Neural progenitor cell (in vitro differentiated cells): ENCODE results near the gene TK1. TPM values are rescaled to one million over a fixed set of nuclear protein-coding genes. Genes with fewer than 3 reads are reported as not detected.

ENCODE experiments used
- DNase-seq: peaks from one replicate; pipeline ENCODE4 v3.0.0-alpha.2; 2016; ENCODE audit warnings: low spot score
- H2AFZ ChIP-seq: fragments of 200-600 bp; sonication (generic); replicated peaks from 2 replicates; pipeline ENCODE4 v1.6.1; 2016; ENCODE audit warnings: antibody characterized with exemption
- H3F3A ChIP-seq: fragments of 200-600 bp; sonication (generic); 2 replicates; pipeline ENCODE4 v1.6.1; 2016; ENCODE audit warnings: antibody characterized with exemption, low read depth
- H3K27ac ChIP-seq: fragments of 200-600 bp; sonication (generic); 2 replicates; pipeline ENCODE4 v1.5.1; 2016; ENCODE audit warnings: mild to moderate bottlenecking
- H3K27me3 ChIP-seq: fragments of 200-600 bp; sonication (generic); 2 replicates; pipeline ENCODE4 v1.6.1; 2016; ENCODE audit warnings: mild to moderate bottlenecking, moderate library complexity
- H3K36me3 ChIP-seq: fragments of 200-600 bp; sonication (generic); 2 replicates; pipeline ENCODE4 v1.5.1; 2016
- H3K4me1 ChIP-seq: fragments of 200-600 bp; sonication (generic); 2 replicates; pipeline ENCODE4 v1.6.1; 2016; ENCODE audit warnings: mixed run types
- H3K4me2 ChIP-seq: fragments of 200-600 bp; sonication (generic); 2 replicates; pipeline ENCODE4 v1.6.1; 2016
- H3K4me3 ChIP-seq: fragments of 200-600 bp; sonication (generic); 2 replicates; pipeline ENCODE4 v1.5.1; 2016
- H3K79me2 ChIP-seq: fragments of 200-600 bp; sonication (generic); 2 replicates; pipeline ENCODE4 v1.6.1; 2016; ENCODE audit warnings: low read depth
- H3K9ac ChIP-seq: fragments of 200-600 bp; sonication (generic); 2 replicates; pipeline ENCODE4 v1.6.1; 2016
- H3K9me3 ChIP-seq: fragments of 200-600 bp; sonication (generic); 2 replicates; pipeline ENCODE4 v1.5.1; 2016; ENCODE audit warnings: low read depth
- H4K20me1 ChIP-seq: fragments of 200-600 bp; sonication (generic); 2 replicates; pipeline ENCODE4 v1.6.1; 2016; ENCODE audit warnings: low read depth
- H3K27ac Mint-ChIP-seq: 3 replicates; pipeline ENCODE4 v1.8.0; 2021; ENCODE audit warnings: mixed read lengths
- H3K27me3 Mint-ChIP-seq: 2 replicates; pipeline ENCODE4 v1.8.0; 2022; ENCODE audit warnings: low read depth, mild to moderate bottlenecking, inconsistent platforms, moderate library complexity, mixed read lengths; ENCODE audit not compliant: insufficient read depth
- H3K36me3 Mint-ChIP-seq: 3 replicates; pipeline ENCODE4 v1.8.0; 2021; ENCODE audit warnings: mixed read lengths
- H3K4me1 Mint-ChIP-seq: 3 replicates; pipeline ENCODE4 v1.8.0; 2021; ENCODE audit warnings: mixed read lengths
- H3K4me3 Mint-ChIP-seq: 3 replicates; pipeline ENCODE4 v1.8.0; 2021; ENCODE audit warnings: mild to moderate bottlenecking, moderate library complexity, mixed read lengths
- H3K9me3 Mint-ChIP-seq: 3 replicates; pipeline ENCODE4 v1.8.0; 2020; ENCODE audit warnings: mixed read lengths
- EZH2 ChIP-seq: fragments of 200-600 bp; sonication (generic); IDR thresholded peaks from 2 replicates; pipeline ENCODE4 v1.6.1; 2017; ENCODE audit warnings: antibody characterized with exemption, mild to moderate bottlenecking, moderate library complexity
- EZH2phosphoT487 ChIP-seq: fragments of 200-600 bp; sonication (generic); IDR thresholded peaks from 2 replicates; pipeline ENCODE4 v1.6.1; 2017; ENCODE audit warnings: antibody characterized with exemption
- total RNA-seq: library from RNA; depleted of rRNA; stranded (reverse); fragments of >200 nt; gene quantifications from 2 replicates; pipeline ENCODE4 v1.2.3, GENCODE V29; 2015; ENCODE audit warnings: low replicate concordance
- TF ChIP-seq, protein P1 (sequence below): fragments of 200-600 bp; sonication (generic); IDR thresholded peaks from 2 replicates; pipeline ENCODE4 v1.5.1; 2017; ENCODE audit warnings: antibody characterized with exemption, mild to moderate bottlenecking

Gene TK1
- total RNA-seq, 1 donor from 2014 or later, result 27.3 TPM

DNA sequence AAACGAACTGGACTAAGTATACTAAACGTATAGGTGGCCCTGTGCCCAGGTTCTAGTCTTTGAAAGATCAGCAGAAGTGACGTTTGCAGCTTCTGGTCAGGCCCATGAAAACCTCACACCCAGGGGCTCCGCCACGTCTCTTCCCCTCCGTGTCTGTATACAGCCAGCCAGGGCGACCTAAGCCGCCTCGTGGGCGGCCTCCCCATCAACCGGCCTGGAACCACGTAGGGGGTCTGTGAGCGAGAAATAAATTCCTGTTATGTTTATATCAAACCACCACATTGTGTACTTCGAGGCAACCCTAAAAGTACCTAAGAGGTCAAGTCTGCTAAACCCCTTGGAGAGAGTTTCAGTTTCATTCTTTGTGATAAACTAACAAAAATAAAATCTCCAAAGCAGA, 6.8 kb downstream of the TK1 start:
- Histone ChIP-seq H2AFZ (no peak overlapping the region), H3K9me3 (no peaks in the 10 kb centered on the region), H3K4me3 (no peak overlapping the region), H3K9ac (no peak overlapping the region), H3F3A (peaks cover 19% of the 10 kb centered on the region), H3K4me1 (peaks cover 5% of the 10 kb centered on the region), H4K20me1 (peaks cover 38% of the 10 kb centered on the region), H3K27ac (no peak overlapping the region), H3K79me2 (peaks cover 42% of the 10 kb centered on the region), H3K4me2 (no peak overlapping the region), H3K27me3 (no peaks in the 10 kb centered on the region), H3K36me3 (peaks cover 3% of the 10 kb centered on the region)
- Mint-ChIP-seq H3K36me3 (peaks cover 39% of the 10 kb centered on the region), H3K27me3 (peaks cover 9% of the 10 kb centered on the region), H3K9me3 (no peaks in the 10 kb centered on the region), H3K27ac (no peak overlapping the region), H3K4me3 (no peak overlapping the region), H3K4me1 (peaks cover 16% of the 10 kb centered on the region)
- no peak for DNase-seq
- TF ChIP-seq EZH2 (no peak), EZH2phosphoT487 (no peak)
- TF ChIP-seq, protein P1, sequence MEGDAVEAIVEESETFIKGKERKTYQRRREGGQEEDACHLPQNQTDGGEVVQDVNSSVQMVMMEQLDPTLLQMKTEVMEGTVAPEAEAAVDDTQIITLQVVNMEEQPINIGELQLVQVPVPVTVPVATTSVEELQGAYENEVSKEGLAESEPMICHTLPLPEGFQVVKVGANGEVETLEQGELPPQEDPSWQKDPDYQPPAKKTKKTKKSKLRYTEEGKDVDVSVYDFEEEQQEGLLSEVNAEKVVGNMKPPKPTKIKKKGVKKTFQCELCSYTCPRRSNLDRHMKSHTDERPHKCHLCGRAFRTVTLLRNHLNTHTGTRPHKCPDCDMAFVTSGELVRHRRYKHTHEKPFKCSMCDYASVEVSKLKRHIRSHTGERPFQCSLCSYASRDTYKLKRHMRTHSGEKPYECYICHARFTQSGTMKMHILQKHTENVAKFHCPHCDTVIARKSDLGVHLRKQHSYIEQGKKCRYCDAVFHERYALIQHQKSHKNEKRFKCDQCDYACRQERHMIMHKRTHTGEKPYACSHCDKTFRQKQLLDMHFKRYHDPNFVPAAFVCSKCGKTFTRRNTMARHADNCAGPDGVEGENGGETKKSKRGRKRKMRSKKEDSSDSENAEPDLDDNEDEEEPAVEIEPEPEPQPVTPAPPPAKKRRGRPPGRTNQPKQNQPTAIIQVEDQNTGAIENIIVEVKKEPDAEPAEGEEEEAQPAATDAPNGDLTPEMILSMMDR, result no peak

DNA sequence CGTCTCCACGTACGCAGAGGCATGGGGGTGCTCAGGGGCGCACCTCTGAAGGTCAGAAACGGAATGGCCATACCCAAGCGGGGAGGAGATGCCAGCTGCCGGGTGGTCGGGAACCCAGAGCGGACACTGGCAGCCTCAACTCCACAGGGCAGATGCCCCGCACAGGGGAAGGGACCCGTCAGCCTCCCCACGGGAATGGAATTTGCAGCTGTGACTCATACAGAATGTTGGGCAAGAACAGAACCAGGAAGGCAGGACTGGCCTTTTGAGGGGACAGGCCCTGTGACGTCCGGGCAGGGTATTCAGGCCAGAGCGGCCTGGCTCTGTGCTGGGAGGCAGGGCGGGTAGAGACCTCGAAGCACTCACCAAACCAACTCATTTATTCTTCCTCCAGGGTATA, 7.5 kb downstream of the TK1 start:
- Mint-ChIP-seq H3K4me3 (no peak overlapping the region), H3K27ac (no peak overlapping the region), H3K36me3 (peaks cover 34% of the 10 kb centered on the region), H3K9me3 (no peaks in the 10 kb centered on the region), H3K4me1 (peaks cover 10% of the 10 kb centered on the region), H3K27me3 (peaks cover 9% of the 10 kb centered on the region)
- peaks cover 31% of the 10 kb centered on the region for H4K20me1 ChIP-seq
- H3K27me3 ChIP-seq, result no peaks in the 10 kb centered on the region
- H3F3A ChIP-seq, result peaks cover 24% of the 10 kb centered on the region
- DNase-seq, result no peak
- no peak overlapping the region for H3K4me2 ChIP-seq
- no peaks in the 10 kb centered on the region for H3K9me3 ChIP-seq
- no peaks in the 10 kb centered on the region for H3K4me1 ChIP-seq
- peaks cover 35% of the 10 kb centered on the region for H3K79me2 ChIP-seq
- no peak overlapping the region for H3K9ac ChIP-seq
- TF ChIP-seq EZH2, result no peak
- TF ChIP-seq EZH2phosphoT487, result no peak
- TF ChIP-seq, protein P1, result no peak
- H3K36me3 ChIP-seq, result peaks cover 3% of the 10 kb centered on the region
- H2AFZ ChIP-seq, result no peak overlapping the region
- H3K4me3 ChIP-seq, result no peak overlapping the region
- no peak overlapping the region for H3K27ac ChIP-seq

DNA sequence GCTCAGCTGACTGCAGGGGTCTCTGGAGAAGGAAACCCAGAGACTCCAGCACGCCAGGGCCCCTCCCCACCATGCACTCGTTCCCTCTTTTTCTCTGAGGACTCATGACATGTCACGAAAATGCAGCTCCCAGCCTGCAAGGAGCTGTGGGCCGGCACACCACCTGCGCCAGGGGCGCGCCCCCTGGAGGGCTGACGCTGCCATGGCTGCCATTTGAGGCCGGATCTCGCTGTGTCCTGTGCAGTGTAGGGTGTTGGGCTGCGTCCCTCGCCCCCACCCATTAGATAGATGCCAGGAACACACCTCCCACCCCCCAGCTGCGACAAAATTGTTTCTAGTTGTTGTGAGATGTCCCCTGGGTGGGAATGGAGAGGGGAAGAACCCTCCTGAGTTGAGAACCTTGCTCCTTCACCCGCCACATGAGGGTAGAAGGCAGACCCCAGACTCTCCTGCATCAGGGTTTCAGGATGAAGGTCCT, 10.3 kb downstream of the TK1 start:
- H3K4me3 Mint-ChIP-seq, result no peak overlapping the region
- peak; percentile 79 for DNase-seq
- no peaks in the 10 kb centered on the region for H3K9me3 ChIP-seq
- no peaks in the 10 kb centered on the region for H3K4me1 ChIP-seq
- no peaks in the 10 kb centered on the region for H3K27me3 ChIP-seq
- no peak overlapping the region for H2AFZ ChIP-seq
- H3K27ac Mint-ChIP-seq, result no peak overlapping the region
- H3K4me2 ChIP-seq, result no peak overlapping the region
- H3K27me3 Mint-ChIP-seq, result peaks cover 10% of the 10 kb centered on the region
- peaks cover 7% of the 10 kb centered on the region for H3K79me2 ChIP-seq
- no peak overlapping the region for H3K9ac ChIP-seq
- H3K36me3 Mint-ChIP-seq, result peaks cover 32% of the 10 kb centered on the region
- peaks cover 16% of the 10 kb centered on the region for H3K4me1 Mint-ChIP-seq
- peak overlapping the region; percentile 31 for H3K27ac ChIP-seq
- peaks cover 47% of the 10 kb centered on the region for H3F3A ChIP-seq
- no peak overlapping the region for H3K4me3 ChIP-seq
- no peaks in the 10 kb centered on the region for H3K9me3 Mint-ChIP-seq
- peaks cover 22% of the 10 kb centered on the region for H4K20me1 ChIP-seq
- no peak for TF ChIP-seq EZH2phosphoT487
- TF ChIP-seq, protein P1, result peak; percentile 96
- no peak for TF ChIP-seq EZH2
- H3K36me3 ChIP-seq, result peaks cover 3% of the 10 kb centered on the region
